OCI-LY3 (cell line): ENCODE results near the gene ACTL9.

Experiments used
- EZH2phosphoT487 ChIP-seq: fragments of 200-600 bp; shearing (Covaris generic); IDR thresholded peaks from 2 replicates; pipeline ENCODE4 v1.6.1; 2018; ENCODE audit warnings: antibody characterized with exemption, mixed run types, low read depth
- TF ChIP-seq, protein P1 (sequence below): fragments of 200-600, 300-600 bp; sonication (generic); IDR thresholded peaks from 2 replicates; pipeline ENCODE4 v1.5.1; 2014; ENCODE audit warnings: antibody characterized with exemption, low read length, low read depth

DNA sequence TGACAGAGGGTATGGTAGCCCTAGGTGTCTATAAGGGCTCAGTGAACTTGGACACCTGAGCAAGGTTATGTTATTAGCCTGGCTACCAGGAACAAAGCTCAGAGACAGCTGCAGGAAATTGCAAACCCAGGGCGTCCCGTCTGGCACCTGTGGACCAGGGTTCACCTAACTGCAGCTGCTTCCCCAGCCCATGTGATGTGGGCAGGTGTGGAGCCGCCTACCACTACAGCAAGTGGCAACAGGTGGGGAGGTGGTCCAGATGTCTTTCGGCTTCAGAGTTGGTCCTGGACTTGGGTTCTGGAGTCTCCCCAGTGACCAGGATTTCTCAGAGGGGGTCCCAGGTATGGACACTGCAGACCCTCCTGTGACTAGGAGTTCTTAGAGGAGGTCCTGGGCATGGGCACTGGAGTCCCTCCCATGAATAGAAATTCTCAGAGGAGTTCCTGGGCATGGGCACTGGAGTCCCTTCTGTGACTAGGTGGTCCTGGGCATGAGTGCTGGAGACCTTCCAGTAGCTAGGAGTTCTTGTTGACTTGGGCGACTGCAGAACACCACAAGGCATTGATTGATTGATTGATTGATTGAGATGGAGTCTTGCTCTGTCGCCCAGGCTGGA, 25.2 kb downstream of the ACTL9 start:
- TF ChIP-seq, protein P1, sequence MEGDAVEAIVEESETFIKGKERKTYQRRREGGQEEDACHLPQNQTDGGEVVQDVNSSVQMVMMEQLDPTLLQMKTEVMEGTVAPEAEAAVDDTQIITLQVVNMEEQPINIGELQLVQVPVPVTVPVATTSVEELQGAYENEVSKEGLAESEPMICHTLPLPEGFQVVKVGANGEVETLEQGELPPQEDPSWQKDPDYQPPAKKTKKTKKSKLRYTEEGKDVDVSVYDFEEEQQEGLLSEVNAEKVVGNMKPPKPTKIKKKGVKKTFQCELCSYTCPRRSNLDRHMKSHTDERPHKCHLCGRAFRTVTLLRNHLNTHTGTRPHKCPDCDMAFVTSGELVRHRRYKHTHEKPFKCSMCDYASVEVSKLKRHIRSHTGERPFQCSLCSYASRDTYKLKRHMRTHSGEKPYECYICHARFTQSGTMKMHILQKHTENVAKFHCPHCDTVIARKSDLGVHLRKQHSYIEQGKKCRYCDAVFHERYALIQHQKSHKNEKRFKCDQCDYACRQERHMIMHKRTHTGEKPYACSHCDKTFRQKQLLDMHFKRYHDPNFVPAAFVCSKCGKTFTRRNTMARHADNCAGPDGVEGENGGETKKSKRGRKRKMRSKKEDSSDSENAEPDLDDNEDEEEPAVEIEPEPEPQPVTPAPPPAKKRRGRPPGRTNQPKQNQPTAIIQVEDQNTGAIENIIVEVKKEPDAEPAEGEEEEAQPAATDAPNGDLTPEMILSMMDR, result no peak
- no peak for TF ChIP-seq EZH2phosphoT487
